GM12878 (cell line): ENCODE measurements around the gene WFDC9. TPM values are rescaled to one million over a fixed set of nuclear protein-coding genes. Genes with fewer than 3 reads are reported as not detected.

Experiments used
- ATAC-seq: fragments of 200-7000 bp; cut with Tn5 transposase; 3 replicates; pipeline ENCODE4 v1.9.1; 2020; ENCODE audit warnings: mild to moderate bottlenecking, moderate library complexity
- BruUV-seq: library from RNA; stranded (reverse); fragments of 400-500 nt; replicated peaks from 2 replicates; lab custom pipeline; 2021; lab: Mats Ljungman, UMichigan
- CTCF ChIA-PET: fragments of 300-600 bp; sonication (Branson Sonifier 250); formaldehyde crosslinking; extraction: SDS; loops from one replicate; lab custom pipeline; 2021; ENCODE audit warnings: inconsistent platforms; lab: Yijun Ruan, JAX
- POLR2A ChIA-PET: fragments of 350-600 bp; formaldehyde crosslinking; extraction: SDS; loops from one replicate; lab custom pipeline; 2021; ENCODE audit warnings: inconsistent platforms; lab: Charles Lee
- RAD21 ChIA-PET: fragments of 300-600 bp; sonication (Branson Sonifier 250); formaldehyde crosslinking; loops from one replicate; lab custom pipeline; 2023; ENCODE audit warnings: antibody characterized with exemption; ENCODE audit not compliant: unreplicated experiment; lab: Charles Lee
- SMC1A ChIA-PET: fragments of 300-600 bp; sonication (Branson Sonifier 250); formaldehyde crosslinking; loops from one replicate; lab custom pipeline; 2023; ENCODE audit not compliant: unreplicated experiment, uncharacterized antibody; lab: Charles Lee
- DNase-seq: peaks from one replicate; pipeline ENCODE4 v3.0.0-alpha.2; 2011; ENCODE audit warnings: low read depth, low spot score
- FAIRE-seq: peaks from 3 replicates; lab custom pipeline; 2011; peaks lifted over from hg19 to GRCh38; lab: Jason Lieb, UNC
- H2AFZ ChIP-seq: 2 replicates; pipeline ENCODE4 v1.6.0; 2011; ENCODE audit warnings: low read depth, low read length, control low read depth; ENCODE audit not compliant: control insufficient read depth
- H3K27ac ChIP-seq: 2 replicates; pipeline ENCODE4 v1.5.1; 2011; ENCODE audit warnings: control low read depth; ENCODE audit not compliant: control insufficient read depth, insufficient read depth
- H3K27me3 ChIP-seq, 2 experiments: replicated peaks in 1 of 2; 2 replicates each; pipeline versions ENCODE4 v1.6.0 to v1.6.1; 2011; ENCODE audit warnings: low read length in 1 of 2; ENCODE audit not compliant: control insufficient read depth in 2 of 2, insufficient read depth in 2 of 2
- H3K36me3 ChIP-seq, 2 experiments: 2 replicates each; pipeline ENCODE4 v1.5.1; 2011; ENCODE audit warnings: low read length in 1 of 2; ENCODE audit not compliant: control insufficient read depth in 2 of 2, insufficient read depth in 2 of 2
- H3K4me1 ChIP-seq: 2 replicates; pipeline ENCODE4 v1.6.1; 2011; ENCODE audit warnings: mild to moderate bottlenecking, low read length, moderate library complexity, mixed read lengths; ENCODE audit not compliant: control insufficient read depth, insufficient read depth
- H3K4me2 ChIP-seq: 2 replicates; pipeline ENCODE4 v1.6.0; 2011; ENCODE audit warnings: control low read depth; ENCODE audit not compliant: control insufficient read depth, insufficient read depth
- H3K4me3 ChIP-seq: fragments of 200-600 bp; sonication (generic); 2 replicates; pipeline ENCODE4 v1.5.1; 2016
- H3K79me2 ChIP-seq: 2 replicates; pipeline ENCODE4 v1.6.0; 2011; ENCODE audit warnings: low read length; ENCODE audit not compliant: control insufficient read depth, insufficient read depth
- H3K9ac ChIP-seq: 2 replicates; pipeline ENCODE4 v1.8.0; 2011; ENCODE audit warnings: low read length, control low read depth, mixed read lengths; ENCODE audit not compliant: control insufficient read depth, insufficient read depth
- H3K9me3 ChIP-seq: replicated peaks from 3 replicates; pipeline ENCODE4 v1.5.1; 2011; ENCODE audit warnings: mild to moderate bottlenecking, low read length; ENCODE audit not compliant: control insufficient read depth, insufficient read depth
- H4K20me1 ChIP-seq: 2 replicates; pipeline ENCODE4 v1.6.0; 2011; ENCODE audit not compliant: control insufficient read depth, insufficient read depth
- CEBPB ChIP-seq, 2 experiments: fragments of 150-350 bp in 1 of 2; IDR thresholded peaks; 2 replicates each; pipeline ENCODE4 v1.6.1; 2012 to 2014; ENCODE audit warnings: low read depth in 2 of 2, low read length in 2 of 2, borderline replicate concordance in 1 of 2, inconsistent platforms in 1 of 2
- HDGF ChIP-seq: fragments of 450-650 bp; IDR thresholded peaks from 2 replicates; pipeline ENCODE4 v1.6.1; 2016; ENCODE audit warnings: antibody characterized with exemption
- LARP7 ChIP-seq: fragments of 450-650 bp; IDR thresholded peaks from 2 replicates; pipeline ENCODE4 v1.6.1; 2017; ENCODE audit warnings: mild to moderate bottlenecking
- MYC ChIP-seq: IDR thresholded peaks from 2 replicates; pipeline ENCODE4 v1.6.1; 2011; ENCODE audit warnings: mild to moderate bottlenecking, low read length, moderate library complexity, inconsistent platforms; ENCODE audit not compliant: insufficient read depth, insufficient replicate concordance, insufficient read length, severe bottlenecking
- RB1 ChIP-seq: fragments of 450-650 bp; formaldehyde crosslinking; IDR thresholded peaks from 2 replicates; pipeline ENCODE4 v1.6.1; 2017; ENCODE audit warnings: mild to moderate bottlenecking, borderline replicate concordance
- SPI1 ChIP-seq: IDR thresholded peaks from 2 replicates; pipeline ENCODE4 v1.6.1; 2011; ENCODE audit warnings: low read depth, mild to moderate bottlenecking, low read length, moderate library complexity, borderline replicate concordance; ENCODE audit not compliant: insufficient read depth
- SUPT20H ChIP-seq: IDR thresholded peaks from 2 replicates; pipeline ENCODE4 v1.6.1; 2011; ENCODE audit warnings: low read depth, mild to moderate bottlenecking, low read length, moderate library complexity, borderline replicate concordance; ENCODE audit not compliant: control insufficient read depth
- ZBTB4 ChIP-seq: fragments of 450-650 bp; formaldehyde crosslinking; IDR thresholded peaks from 2 replicates; pipeline ENCODE4 v1.4.0; 2022; ENCODE audit warnings: mild to moderate bottlenecking, moderate library complexity
- WGBS: methylation state at CpG from one replicate; pipeline ENCODE4 v1.1.6; 2016; ENCODE audit warnings: low lambda C conversion rate; ENCODE audit not compliant: insufficient replicate concordance, insufficient coverage; ENCODE audit errors: missing lambda C conversion rate; 5-methylcytosine and 5-hydroxymethylcytosine counted together
- in situ Hi-C: fragments of 300-500 bp; cut with MboI; formaldehyde crosslinking; loops from 9 replicates; pipeline ENCODE4 v1.14.3; 2018; ENCODE audit warnings: mixed read lengths
- intact Hi-C: fragments of 100-400 bp; cut with micrococcal nuclease; formaldehyde crosslinking; loops from one replicate; pipeline ENCODE4 v1.14.2; 2022; ENCODE audit not compliant: unreplicated experiment
- polyA plus RNA-seq, 11 experiments: library from polyadenylated mRNA; depleted of rRNA in 4 of 11; unstranded in 6 of 11; stranded (reverse) in 5 of 11; fragments of >200 nt; fragmentation: Nextera tagmentation in 4 of 11; fragmentation: Illumina TruSeq in 1 of 11; extraction: Ambion mirVana in 4 of 11; extraction: Trizol in 1 of 11; gene quantifications; 1 replicate in 1 of 11; 2 replicates in 10 of 11; pipeline versions ENCODE4 v1.2.1 to v1.2.3, GENCODE V29; 2011 to 2016; ENCODE audit warnings: inconsistent platforms in 2 of 11, missing spikeins in 2 of 11, low read depth in 1 of 11
- total RNA-seq, 4 experiments: library from RNA; depleted of rRNA in 3 of 4; stranded (reverse); fragments of >200 nt in 3 of 4; fragmentation: Illumina TruSeq in 1 of 4; extraction: Trizol in 1 of 4; gene quantifications; 2 replicates each; pipeline versions ENCODE4 v1.2.1 to v1.2.3, GENCODE V29; 2013 to 2021
- TF ChIP-seq, protein P1 (sequence below): IDR thresholded peaks from 2 replicates; pipeline ENCODE4 v1.6.1; 2011; ENCODE audit warnings: borderline replicate concordance, low read depth, mild to moderate bottlenecking, moderate library complexity, mixed read lengths, low read length; ENCODE audit not compliant: insufficient read depth; ENCODE audit errors: extremely low read length
- TF ChIP-seq, protein P2 (sequence below): IDR thresholded peaks from 2 replicates; pipeline ENCODE4 v1.6.1; 2011; ENCODE audit warnings: low read depth, low read length, improper control_type of control experiment, borderline replicate concordance
- TF ChIP-seq, protein P3 (sequence below): IDR thresholded peaks from 2 replicates; pipeline ENCODE4 v1.6.1; 2011; ENCODE audit warnings: low read depth, mild to moderate bottlenecking, low read length, moderate library complexity, borderline replicate concordance; ENCODE audit errors: extremely low read depth
- TF ChIP-seq, protein P4 (sequence below): fragments of 150-350 bp; IDR thresholded peaks from 2 replicates; pipeline ENCODE4 v1.6.1; 2016; ENCODE audit warnings: low read depth, low read length

Gene WFDC9
- total and polyA plus RNA-seq, 10 of the 15 experiments (the other 5 are each of a cell fraction or from before 2014, with no cell fraction given): not detected

DNA sequence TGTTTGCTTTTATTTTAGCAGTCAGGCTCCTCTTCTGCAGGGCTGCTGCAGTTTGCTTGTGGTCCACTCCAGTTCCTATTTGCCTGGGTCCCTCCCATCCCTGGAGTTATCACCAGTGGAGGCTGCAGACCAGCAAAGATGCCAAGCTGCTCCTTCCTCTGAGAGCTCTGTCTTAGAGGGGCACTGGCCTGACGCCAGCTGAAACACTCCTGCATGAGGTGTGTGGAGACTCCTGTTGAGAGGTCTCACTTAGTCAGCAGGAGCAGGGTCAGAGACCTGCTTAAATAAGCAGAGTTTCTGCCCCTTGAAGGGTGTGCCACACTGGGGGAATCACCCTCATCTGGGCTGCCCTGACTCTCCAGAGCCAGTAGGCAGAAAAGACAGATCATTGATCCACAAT is 35.8 kb downstream of the WFDC9 start:
- 8% methylated on average over 1 of the region's 1 CpG for WGBS
- Histone ChIP-seq H3K9ac (no peak overlapping the region), H2AFZ (no peak overlapping the region), H3K9me3 (no peaks in the 10 kb centered on the region), H3K4me2 (no peak overlapping the region), H4K20me1 (no peaks in the 10 kb centered on the region), H3K36me3 (no peaks in the 10 kb centered on the region), H3K27me3 (no peaks in the 10 kb centered on the region; a peak in 2 of 4 replicates), H3K27ac (no peak overlapping the region), H3K4me1 (no peaks in the 10 kb centered on the region), H3K4me3 (no peak overlapping the region), H3K79me2 (no peaks in the 10 kb centered on the region)
- intact Hi-C loops: no loop called here
- SMC1A ChIA-PET: interaction anchor here (4.1 kb wide), 1 partner anchor 176 kb away, joined by 17 read pairs; no protein-coding TSS in a partner anchor
- in situ Hi-C loops: no loop called here
- CTCF ChIA-PET: interaction anchor here (0.9 to 3.6 kb wide), 3 partner anchors 12 to 176 kb away, joined by 3 to 46 read pairs (median 7); no protein-coding TSS in a partner anchor
- RAD21 ChIA-PET: interaction anchor here (2.5 kb wide), 1 partner anchor 176 kb away, joined by 12 read pairs; no protein-coding TSS in a partner anchor
- BruUV-seq: no TSS peak
- DNase-seq (no peak), FAIRE-seq (no peak), ATAC-seq (no peak)
- POLR2A ChIA-PET: no interaction called here
- TF ChIP-seq LARP7 (no peak), CEBPB (IDR thresholded peaks at IDR 0.05; ENCODE audit: borderline replicate concordance in 1 of 2, low read depth in 2 of 2, low read length in 2 of 2) (no peak), SUPT20H (no peak), HDGF (no peak), ZBTB4 (no peak), MYC (no peak), RB1 (no peak), SPI1 (no peak)
- TF ChIP-seq, protein P1, sequence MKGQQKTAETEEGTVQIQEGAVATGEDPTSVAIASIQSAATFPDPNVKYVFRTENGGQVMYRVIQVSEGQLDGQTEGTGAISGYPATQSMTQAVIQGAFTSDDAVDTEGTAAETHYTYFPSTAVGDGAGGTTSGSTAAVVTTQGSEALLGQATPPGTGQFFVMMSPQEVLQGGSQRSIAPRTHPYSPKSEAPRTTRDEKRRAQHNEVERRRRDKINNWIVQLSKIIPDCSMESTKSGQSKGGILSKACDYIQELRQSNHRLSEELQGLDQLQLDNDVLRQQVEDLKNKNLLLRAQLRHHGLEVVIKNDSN: no peak
- TF ChIP-seq, protein P2, sequence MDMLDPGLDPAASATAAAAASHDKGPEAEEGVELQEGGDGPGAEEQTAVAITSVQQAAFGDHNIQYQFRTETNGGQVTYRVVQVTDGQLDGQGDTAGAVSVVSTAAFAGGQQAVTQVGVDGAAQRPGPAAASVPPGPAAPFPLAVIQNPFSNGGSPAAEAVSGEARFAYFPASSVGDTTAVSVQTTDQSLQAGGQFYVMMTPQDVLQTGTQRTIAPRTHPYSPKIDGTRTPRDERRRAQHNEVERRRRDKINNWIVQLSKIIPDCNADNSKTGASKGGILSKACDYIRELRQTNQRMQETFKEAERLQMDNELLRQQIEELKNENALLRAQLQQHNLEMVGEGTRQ: no peak
- TF ChIP-seq, protein P3, sequence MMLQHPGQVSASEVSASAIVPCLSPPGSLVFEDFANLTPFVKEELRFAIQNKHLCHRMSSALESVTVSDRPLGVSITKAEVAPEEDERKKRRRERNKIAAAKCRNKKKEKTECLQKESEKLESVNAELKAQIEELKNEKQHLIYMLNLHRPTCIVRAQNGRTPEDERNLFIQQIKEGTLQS: no peak
- TF ChIP-seq, protein P4, sequence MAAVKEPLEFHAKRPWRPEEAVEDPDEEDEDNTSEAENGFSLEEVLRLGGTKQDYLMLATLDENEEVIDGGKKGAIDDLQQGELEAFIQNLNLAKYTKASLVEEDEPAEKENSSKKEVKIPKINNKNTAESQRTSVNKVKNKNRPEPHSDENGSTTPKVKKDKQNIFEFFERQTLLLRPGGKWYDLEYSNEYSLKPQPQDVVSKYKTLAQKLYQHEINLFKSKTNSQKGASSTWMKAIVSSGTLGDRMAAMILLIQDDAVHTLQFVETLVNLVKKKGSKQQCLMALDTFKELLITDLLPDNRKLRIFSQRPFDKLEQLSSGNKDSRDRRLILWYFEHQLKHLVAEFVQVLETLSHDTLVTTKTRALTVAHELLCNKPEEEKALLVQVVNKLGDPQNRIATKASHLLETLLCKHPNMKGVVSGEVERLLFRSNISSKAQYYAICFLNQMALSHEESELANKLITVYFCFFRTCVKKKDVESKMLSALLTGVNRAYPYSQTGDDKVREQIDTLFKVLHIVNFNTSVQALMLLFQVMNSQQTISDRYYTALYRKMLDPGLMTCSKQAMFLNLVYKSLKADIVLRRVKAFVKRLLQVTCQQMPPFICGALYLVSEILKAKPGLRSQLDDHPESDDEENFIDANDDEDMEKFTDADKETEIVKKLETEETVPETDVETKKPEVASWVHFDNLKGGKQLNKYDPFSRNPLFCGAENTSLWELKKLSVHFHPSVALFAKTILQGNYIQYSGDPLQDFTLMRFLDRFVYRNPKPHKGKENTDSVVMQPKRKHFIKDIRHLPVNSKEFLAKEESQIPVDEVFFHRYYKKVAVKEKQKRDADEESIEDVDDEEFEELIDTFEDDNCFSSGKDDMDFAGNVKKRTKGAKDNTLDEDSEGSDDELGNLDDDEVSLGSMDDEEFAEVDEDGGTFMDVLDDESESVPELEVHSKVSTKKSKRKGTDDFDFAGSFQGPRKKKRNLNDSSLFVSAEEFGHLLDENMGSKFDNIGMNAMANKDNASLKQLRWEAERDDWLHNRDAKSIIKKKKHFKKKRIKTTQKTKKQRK: no peak
